ENCODE data around the gene CAPRIN2.

CAPRIN2 gene

DNA sequence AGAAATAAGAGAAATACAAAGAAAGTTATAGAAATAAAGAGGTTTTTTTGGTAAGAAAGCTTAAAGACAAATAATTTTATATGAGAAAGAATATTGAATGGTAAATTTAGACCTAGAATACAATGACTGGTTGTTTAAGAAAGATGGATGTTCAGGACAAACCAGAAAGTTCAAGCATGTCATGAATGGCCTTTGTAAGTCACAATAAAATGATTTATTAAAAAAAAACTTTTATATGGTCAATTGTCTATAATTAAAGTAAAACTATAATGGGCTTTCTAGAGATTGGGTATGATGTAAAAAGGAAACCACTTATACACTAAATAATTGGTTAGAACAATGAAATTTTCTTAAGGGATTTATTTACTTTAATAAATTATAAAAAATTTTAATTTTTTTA is 19.8 kb upstream of the CAPRIN2 start:
- no peak for DNase-seq (ENCODE audit: extremely low spot score, insufficient read length, low read depth)
- no peak for FAIRE-seq

- FAIRE-seq, result no peak
- no peak for DNase-seq (ENCODE audit: extremely low spot score, insufficient read length, low read depth)
Observed at GRCh38 chr12:30769802-30770201, 15.1 kb upstream of the CAPRIN2 start.

DNA sequence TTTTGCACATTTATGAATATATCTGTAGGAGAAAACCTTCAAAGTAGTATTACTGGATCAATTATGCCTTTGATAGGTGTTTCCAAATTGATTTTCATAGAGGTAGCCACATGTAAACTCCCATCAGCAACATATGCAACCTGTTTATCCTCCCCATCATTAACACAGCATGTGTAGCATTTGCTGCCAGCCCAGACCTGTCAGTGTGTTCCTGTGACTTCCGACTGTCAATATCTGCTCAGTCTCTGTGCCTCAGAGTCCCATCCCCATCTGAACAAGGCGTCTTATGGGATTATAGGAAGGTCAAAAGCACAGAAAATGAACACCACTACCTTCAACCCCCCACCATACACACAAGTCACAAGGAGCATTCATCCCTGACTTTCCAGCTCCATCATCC is 9.5 kb upstream of the CAPRIN2 start:
- no peak for DNase-seq (ENCODE audit: extremely low spot score, insufficient read length, low read depth)
- no peak for FAIRE-seq

- FAIRE-seq (no peak), DNase-seq (ENCODE audit: extremely low spot score, insufficient read length, low read depth) (no peak)
Observed at GRCh38 chr12:30763053-30763452, 8.3 kb upstream of the CAPRIN2 start.

GRCh38 chr12:30761730-30762129 is 7.0 kb upstream of the CAPRIN2 start:
- no peak for DNase-seq (ENCODE audit: extremely low spot score, insufficient read length, low read depth)
- no peak for FAIRE-seq

GRCh38 chr12:30757316-30757715 is 2.6 kb upstream of the CAPRIN2 start:
- DNase-seq (ENCODE audit: extremely low spot score, insufficient read length, low read depth) (no peak), FAIRE-seq (no peak)

DNA sequence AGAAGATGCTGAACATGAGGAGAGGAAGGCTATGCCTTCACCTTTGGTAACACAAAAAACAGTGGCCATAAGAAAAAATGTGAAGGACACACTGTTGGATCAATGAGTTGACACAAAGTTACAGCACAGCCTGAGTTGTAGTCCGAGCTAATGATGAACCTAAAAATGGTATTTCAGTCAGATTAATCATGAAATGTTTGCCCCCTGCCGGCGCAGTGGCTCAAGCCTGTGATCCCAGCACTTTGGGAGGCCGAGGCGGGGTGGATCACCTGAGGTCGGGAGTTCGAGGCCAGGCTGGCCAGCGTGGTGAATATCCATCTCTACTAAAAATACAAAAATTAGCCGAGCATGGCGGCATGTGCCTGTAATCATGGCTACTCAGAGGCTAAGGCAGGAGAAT is 1.3 kb upstream of the CAPRIN2 start:
- no peak for DNase-seq (ENCODE audit: extremely low spot score, insufficient read length, low read depth)
- FAIRE-seq, result no peak

DNA sequence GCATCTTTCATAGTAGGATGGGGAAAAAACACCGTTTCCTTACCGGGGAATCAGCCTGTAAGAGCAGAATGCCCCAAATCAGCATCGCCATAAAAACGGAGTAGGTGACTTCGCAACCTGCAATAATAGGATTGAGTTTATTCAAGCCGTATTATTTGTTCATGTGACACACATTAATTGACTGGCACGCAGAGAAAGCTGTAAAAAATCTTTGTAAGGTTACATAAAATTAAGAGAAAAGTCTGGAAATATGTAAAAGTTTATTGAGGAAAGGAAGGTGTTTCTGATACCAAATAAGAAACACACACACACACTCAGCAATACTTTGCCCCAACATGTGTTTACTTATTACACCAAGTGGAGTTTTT is 628 bp upstream of the CAPRIN2 start:
- DNase-seq (ENCODE audit: extremely low spot score, insufficient read length, low read depth), result no peak
- FAIRE-seq, result no peak

GRCh38 chr12:30754383-30754749 is 385 bp downstream of the CAPRIN2 start:
- DNase-seq (ENCODE audit: extremely low spot score, insufficient read length, low read depth) (peak; percentile 8), FAIRE-seq (no peak)

- DNase-seq (ENCODE audit: extremely low spot score, insufficient read length, low read depth) (no peak), FAIRE-seq (peak; percentile 62)
Observed at GRCh38 chr12:30753751-30754382, 884 bp downstream of the CAPRIN2 start.

DNA sequence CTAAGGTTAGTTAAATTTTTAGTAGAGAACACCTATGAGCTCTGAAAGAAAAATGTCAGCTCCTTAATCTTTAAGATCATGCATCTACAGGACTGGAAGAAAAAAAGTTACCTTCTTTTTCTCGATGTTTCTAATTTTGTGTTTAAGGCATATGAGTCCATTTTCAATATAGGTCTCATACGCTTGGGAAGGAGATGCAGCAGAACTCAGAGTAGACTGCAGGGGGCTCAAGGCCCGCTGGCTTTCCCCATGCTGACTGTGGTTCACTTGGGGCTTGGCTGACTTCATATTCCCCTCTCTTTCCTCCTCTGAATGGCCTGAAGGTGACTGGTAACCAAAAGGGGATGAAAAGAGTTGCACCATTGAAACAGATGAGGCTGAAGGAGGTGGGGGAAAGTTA is 1.5 kb downstream of the CAPRIN2 start:
- FAIRE-seq, result peak; percentile 60
- no peak for DNase-seq (ENCODE audit: extremely low spot score, insufficient read length, low read depth)

DNA sequence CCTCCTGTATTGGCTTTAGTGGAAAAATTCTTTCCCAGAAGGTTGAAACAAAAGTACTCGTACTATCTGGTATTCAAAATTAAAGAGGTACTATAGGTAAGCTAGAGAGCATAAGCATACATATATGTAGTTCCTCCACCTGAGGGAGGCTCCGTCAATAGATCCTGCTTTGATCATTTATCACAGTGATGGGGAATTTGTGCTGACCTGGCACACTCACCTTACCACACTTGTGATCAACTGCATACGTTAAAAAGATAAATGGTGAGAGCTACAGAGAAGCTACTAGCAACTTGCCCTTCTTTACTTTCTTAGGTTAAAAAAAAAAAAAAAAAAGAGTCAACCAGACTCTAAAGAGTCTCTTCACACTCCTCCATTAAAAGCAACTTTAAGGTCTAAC is 2.5 kb downstream of the CAPRIN2 start:
- no peak for FAIRE-seq

DNA sequence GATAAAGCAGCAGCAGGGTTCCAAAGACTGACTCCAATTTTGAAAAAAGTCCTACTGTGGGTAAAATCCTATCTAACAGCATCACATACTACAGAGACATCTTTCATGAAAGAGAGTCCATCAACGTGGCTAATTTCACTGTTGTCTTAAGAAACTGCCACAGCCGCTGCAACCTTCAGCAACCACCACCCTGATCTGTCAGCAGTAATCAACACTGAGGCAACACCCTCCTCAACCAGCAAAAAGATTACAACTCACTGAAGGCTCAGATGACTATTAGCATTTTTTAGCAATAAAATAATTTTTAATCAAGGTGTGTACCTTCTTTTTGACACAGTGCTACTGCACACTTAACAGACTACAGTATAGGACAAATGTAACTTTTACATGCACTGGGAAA is 6.6 kb downstream of the CAPRIN2 start:
- no peak for DNase-seq (ENCODE audit: extremely low spot score, insufficient read length, low read depth)
- FAIRE-seq, result no peak

More for the DNA sequence above, 2.5 kb downstream of the CAPRIN2 start:
- no peak for DNase-seq (ENCODE audit: extremely low spot score, insufficient read length, low read depth)

DNA sequence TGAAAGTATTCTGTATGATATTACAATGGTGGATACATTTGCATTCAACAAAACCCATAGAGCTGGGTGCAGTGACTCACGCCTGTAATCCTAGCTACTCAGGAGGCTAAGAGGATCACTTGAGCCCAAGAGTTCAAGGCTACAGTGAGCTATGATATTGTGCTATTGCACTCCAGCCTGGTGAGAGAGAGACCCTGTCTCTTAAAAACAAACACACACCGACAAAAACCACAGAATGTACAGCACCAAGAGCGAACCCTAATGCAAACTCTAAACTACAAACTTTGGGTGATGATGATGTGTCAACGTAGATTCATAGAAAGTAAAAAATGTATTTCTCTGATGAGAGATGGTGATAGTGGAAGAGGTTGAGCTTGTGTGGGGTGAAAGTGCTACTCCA is 8.6 kb downstream of the CAPRIN2 start:
- DNase-seq (ENCODE audit: extremely low spot score, insufficient read length, low read depth) (no peak), FAIRE-seq (no peak)

DNA sequence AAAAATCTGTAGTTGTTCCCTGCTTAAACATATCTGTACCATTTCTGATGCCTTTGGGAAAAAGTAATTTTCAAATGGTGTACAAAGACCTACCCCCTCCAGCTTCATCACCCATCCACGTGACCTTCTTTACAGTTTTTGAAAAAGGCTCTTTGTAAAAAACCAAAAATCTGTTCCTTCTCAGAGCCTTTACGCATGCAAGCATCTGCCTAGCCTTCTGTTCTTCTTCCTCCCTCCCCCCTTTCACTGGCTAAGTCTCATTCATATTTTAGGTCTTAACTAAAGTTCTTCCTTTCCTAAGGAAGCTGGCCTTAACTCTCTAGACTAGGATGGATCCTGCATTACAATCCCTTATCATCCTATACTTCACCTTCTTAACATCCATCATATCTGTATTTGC is 10.4 kb downstream of the CAPRIN2 start:
- no peak for FAIRE-seq

GRCh38 chr12:30740274-30740673 is 14.5 kb downstream of the CAPRIN2 start:
- no peak for DNase-seq (ENCODE audit: extremely low spot score, insufficient read length, low read depth)
- no peak for FAIRE-seq

More for the DNA sequence above, 10.4 kb downstream of the CAPRIN2 start:
- DNase-seq (ENCODE audit: extremely low spot score, insufficient read length, low read depth), result no peak

- FAIRE-seq (no peak), DNase-seq (ENCODE audit: extremely low spot score, insufficient read length, low read depth) (no peak)
Observed at GRCh38 chr12:30739020-30739419, 15.7 kb downstream of the CAPRIN2 start.

DNA sequence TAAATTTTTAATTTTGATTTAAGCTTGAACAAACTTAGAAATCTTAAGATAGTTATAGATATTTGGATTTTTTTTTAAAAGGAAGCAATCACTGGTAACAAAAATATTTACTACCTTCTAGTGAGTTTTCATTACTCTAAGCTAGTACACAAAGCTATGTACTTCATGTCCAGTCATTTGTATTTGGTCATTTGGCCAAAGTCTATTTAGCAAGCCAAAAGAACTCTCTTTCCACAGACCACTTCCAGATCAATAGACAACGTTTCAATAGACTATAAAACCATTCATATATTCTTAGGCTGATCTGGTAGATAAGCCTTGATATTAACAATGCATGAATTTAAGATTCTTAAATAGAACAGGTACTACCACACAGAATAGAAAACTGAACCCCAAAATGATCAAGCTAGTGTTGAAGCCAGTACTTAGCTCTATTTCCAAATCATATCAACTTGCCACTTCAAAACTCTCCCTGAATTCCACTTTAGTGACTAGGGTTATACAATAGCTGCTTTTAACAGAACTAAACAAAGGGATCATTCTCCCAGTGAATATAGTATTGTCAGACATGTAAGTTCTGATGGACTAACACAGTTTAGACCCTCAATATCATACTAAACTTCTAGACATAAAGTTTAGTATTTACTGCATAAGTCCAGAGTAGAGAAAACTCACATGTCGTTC is 21.7 kb downstream of the CAPRIN2 start:
- DNase-seq (ENCODE audit: extremely low spot score, insufficient read length, low read depth) (no peak), FAIRE-seq (no peak)

DNA sequence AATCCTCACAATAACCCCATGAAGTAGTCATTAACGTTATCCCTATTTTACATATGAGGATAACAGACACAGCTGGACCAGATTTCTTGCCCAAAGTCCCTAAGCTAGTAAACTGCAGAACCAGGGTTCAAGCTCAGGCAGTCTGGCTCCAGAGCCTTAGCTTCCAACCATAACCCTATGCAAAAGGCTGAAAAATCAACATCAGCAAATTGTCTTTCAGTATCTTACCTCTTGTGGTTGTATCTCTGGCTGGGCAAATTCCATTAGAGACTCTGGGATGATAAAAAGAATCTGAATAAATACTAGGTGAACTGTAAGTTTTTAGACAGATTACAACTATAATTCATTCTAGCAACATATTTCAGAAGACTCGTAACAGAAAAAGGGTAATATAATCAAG is 24.7 kb downstream of the CAPRIN2 start:
- DNase-seq (ENCODE audit: extremely low spot score, insufficient read length, low read depth) (no peak), FAIRE-seq (no peak)

DNA sequence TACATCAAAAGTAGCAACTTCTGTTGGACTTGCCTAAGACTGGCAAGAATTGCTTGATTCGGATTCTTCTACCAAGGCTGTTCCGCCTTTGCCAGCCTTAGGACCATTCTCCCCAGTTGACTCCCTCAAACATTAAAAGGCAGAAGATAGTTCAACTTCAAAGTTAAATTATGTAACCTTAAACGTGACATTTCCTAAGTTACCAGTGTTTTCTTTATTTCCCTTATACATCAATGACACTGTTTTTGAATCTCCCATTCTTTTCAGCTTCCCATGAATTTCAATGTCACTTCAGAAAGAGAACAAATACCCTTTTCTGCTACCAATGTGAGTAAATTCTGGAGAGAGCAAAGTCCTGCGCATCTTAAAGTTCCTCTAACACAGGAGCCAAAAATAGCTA is 25.2 kb downstream of the CAPRIN2 start:
- no peak for FAIRE-seq
- no peak for DNase-seq (ENCODE audit: extremely low spot score, insufficient read length, low read depth)

DNA sequence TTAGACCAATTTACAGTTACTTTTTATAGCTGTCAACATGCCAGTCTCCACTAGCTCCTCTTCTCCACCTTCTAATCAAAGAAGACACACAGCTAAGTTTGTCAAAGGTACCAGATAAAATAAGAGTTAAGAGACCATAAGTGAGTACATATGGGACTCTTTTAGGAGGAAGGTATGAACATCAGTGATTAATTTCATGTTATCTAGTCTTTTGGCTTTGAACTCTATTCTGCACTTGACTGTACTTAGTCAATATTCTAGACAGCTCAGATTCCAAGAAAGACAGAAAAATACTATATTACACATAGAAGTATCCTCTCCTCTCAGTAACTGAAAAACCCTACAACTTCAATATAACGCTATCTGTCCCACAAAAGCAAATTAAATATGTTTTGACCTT is 28.1 kb downstream of the CAPRIN2 start:
- no peak for DNase-seq (ENCODE audit: extremely low spot score, insufficient read length, low read depth)
- peak; percentile 48 for FAIRE-seq

DNA sequence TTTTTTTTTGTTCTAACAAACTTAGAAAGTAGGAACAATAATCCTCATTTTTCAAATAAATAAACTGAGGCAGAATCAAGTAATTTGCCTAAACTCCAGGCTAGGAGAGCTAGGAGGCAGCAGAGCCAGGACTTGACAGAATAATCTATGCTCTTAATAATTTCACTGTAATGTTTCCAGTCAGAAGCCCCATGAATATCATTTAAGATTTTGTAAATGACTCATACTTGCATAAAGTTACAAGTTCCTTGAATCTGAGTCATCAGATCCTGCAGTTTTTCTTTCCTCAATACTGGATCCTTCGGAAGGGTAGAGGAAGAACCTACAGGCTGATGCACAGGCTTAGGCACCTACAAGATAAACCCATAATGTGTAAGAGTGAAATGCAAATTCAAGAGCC is 29.0 kb downstream of the CAPRIN2 start:
- FAIRE-seq (no peak), DNase-seq (ENCODE audit: extremely low spot score, insufficient read length, low read depth) (no peak)

All from GM18507 (cell line).